Gastroesophageal sphincter (tissue), 3 donors: ENCODE measurements around the gene CELSR2.

ENCODE experiments used
- CTCF ChIP-seq, 4 experiments: fragments of 200-600 bp in 2 of 4; fragments of 450-650 bp in 2 of 4; sonication (generic) in 1 of 4; IDR thresholded peaks; one replicate each; pipeline ENCODE4 v1.5.1; 2017 to 2019; ENCODE audit warnings: antibody characterized with exemption in 4 of 4, mild to moderate bottlenecking in 2 of 4, moderate library complexity in 2 of 4
- EP300 ChIP-seq: sonication (generic); formaldehyde crosslinking; IDR thresholded peaks from one replicate; pipeline ENCODE4 v1.6.1; 2017; ENCODE audit warnings: antibody characterized with exemption, mild to moderate bottlenecking
- POLR2AphosphoS5 ChIP-seq: sonication (generic); formaldehyde crosslinking; IDR thresholded peaks from one replicate; pipeline ENCODE4 v1.6.1; 2017; ENCODE audit warnings: antibody characterized with exemption

- TF ChIP-seq CTCF (IDR thresholded peaks at IDR 0.05): no peak
- TF ChIP-seq POLR2AphosphoS5: no peak
- TF ChIP-seq EP300: no peak
These were observed 73.6 kb downstream of the CELSR2 start for GRCh38 chr1:109322974-109323373.
